ENCODE measurements around the gene GLIS1. TPM values are rescaled to one million over a fixed set of nuclear protein-coding genes. Genes with fewer than 3 reads are reported as not detected.

GLIS1 gene
- total and polyA plus RNA-seq, 10 of the 15 experiments (the other 5 are each of a cell fraction or from before 2014, with no cell fraction given), result not detected

- TF ChIP-seq PRDM15 (CRISPR knock-in tag; IDR thresholded peaks at IDR 0.05) (no peak), RUNX3 (IDR thresholded peaks at IDR 0.05; ENCODE audit: low read length) (no peak), ZBTB11 (CRISPR knock-in tag; IDR thresholded peaks at IDR 0.05) (no peak)
Measured at GRCh38 chr1:53654216-53655210, 84.5 kb downstream of the GLIS1 start (continued).

All from GM12878 (cell line).